SW480 (cell line): Measurements from ENCODE around the gene DLX2.

Experiments used
- DNase-seq: peaks from one replicate; pipeline ENCODE4 v3.0.0-alpha.2; 2016; ENCODE audit warnings: low spot score

The DLX2 gene

DNA sequence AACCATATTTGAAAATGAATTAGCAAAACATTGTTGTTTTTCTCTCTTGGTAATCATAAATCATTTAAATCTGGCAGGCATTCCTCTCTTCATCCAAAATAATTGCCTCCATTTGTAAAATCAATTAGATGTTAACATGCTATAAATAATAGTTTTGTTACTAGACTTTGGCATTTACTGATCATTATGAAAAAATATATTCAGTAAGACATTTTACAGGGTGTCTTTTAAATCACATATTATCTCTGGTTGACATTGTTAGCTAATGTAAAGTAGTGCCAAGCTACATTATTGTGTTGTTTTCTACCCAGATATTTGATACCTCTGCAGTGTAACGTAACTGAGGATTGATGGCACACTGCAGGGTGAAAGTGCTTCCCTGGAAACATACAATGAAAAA, 49.2 kb downstream of the DLX2 start:
- no peak for DNase-seq

DNA sequence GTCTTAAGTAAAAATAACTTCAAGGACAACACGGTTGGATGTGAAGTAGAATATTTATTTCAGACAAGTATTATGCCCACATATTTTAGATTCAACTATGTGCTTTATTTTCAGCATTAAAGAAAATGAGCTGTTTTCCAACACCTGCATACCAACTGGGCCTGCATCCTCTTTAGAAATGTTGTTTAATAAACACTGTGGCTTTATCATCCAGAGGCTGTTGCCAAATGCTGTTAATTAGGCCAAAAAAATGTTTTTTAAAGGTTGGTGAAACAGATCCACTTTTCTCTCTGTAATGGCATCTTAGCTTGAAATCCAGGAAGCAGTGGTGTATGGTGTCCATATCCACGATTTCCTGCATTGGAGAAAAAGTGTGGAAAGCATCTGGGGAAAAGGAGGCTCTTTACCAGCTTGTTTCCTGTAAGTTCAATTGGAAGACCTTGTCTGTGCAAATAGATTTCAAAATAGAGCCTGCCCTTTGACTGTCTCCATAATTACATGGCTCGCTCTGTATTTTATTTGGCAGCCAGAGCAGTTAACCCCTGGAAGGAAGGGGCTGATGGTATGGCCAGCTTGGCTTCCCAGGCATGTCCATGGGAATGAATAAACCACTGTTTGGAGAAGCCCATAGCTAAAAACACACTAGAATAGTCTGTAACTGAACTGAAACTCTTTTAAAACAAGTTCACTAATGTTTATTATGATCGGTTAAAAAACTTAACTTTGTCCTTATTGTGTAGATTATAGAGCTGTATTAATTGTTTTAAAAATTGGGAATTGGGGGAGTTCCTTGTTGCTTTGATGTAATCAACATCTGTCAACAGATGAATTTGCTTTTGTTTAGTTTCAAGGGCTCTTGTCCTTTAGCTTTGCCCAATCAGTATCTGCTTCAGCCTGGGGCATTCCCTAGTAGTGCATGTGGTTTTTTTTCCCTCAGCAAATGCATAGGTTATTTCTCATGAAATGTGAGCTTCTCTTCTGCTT, 50.4 kb downstream of the DLX2 start:
- no peak for DNase-seq

DNA sequence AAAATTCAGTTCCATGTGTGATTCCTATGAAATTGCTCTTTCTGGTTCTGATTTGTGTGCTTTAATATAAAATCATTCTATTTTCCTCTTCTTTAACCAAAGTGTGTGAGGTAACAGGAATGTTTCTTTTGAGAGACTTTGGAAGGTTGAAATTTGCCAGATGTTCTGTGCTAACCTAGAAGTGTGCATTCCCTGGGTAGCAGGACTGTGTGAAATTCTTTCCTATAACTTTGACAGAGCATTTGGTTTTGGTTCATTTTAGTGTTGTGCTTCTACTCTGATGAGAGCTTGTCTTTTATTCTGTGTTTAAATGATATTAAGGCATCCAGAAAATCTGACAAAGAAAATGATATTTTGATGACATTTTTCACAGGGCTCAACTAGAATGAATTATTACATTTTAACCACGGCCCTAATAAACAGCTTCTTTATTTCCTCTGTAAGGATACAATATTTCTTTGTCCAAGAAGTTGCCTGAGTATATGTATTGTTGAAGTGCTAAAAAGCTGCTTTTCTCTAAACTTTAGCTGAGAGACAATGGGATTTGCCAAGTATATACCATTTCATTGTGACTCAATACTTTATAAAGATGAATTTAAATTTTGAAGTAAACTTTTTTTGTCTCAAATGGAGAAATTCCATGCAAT, 52.1 kb downstream of the DLX2 start:
- DNase-seq, result no peak

DNA sequence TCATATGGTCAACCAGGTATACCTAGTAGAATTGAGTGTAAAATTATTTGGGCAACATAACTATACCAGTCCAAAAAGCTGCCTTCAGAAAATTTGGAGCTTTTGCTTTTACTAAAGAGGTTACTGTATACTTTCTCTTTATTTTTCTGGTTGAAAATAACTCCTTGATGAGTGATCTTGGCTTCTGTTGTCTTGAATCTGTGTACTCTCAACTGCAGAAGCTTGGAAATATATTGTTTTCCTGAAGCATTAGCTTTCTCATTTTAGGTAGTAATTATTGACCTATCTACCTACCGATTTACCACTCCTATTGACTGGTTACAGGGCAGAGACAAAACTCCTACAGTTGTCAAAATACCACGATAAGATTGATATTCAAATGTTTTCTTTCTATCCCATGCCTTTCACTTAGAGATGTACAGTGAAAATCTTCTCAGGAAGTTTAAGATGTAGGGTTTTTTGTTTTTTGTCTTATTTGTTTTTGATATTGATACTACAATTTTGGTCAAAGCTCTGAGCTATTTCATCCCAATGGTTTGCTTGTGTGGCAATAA, 53.1 kb downstream of the DLX2 start:
- no peak for DNase-seq
